Left lung (tissue), 10 donors: ENCODE measurements around the gene DCTN3. TPM values are rescaled to one million over a fixed set of nuclear protein-coding genes. Genes with fewer than 3 reads are reported as not detected.
A peak's percentile ranks its signal among the peaks of the same experiment; 100 is the strongest.

Experiments
- ATAC-seq: fragments of 200-7000 bp; cut with Tn5 transposase; one replicate; pipeline ENCODE4 v1.9.1; 2020; ENCODE audit warnings: moderate library complexity
- DNase-seq, 4 donors: peaks; one replicate each; pipeline ENCODE4 v3.0.0-alpha.2; 2013 to 2020
- H3K27ac ChIP-seq, 2 donors: fragments of 200-600 bp; sonication (generic) in 1 of 2; one replicate each; pipeline versions ENCODE4 v1.5.0 to v1.8.0; 2020 to 2021
- H3K27me3 ChIP-seq, 2 donors: fragments of 200-600 bp; sonication (generic) in 1 of 2; one replicate each; pipeline versions ENCODE4 v1.5.0 to v1.8.0; 2020 to 2021
- H3K36me3 ChIP-seq, 2 donors: fragments of 200-600 bp; sonication (generic) in 1 of 2; one replicate each; pipeline versions ENCODE4 v1.5.0 to v1.8.0; 2020 to 2021
- H3K4me1 ChIP-seq, 2 donors: fragments of 200-600 bp; one replicate each; pipeline ENCODE4 v1.8.0; 2021
- H3K4me3 ChIP-seq, 2 donors: fragments of 200-600 bp; sonication (generic) in 1 of 2; one replicate each; pipeline versions ENCODE4 v1.5.0 to v1.8.0; 2020 to 2021; ENCODE audit warnings: mild to moderate bottlenecking in 1 of 2
- H3K9me3 ChIP-seq, 2 donors: fragments of 200-600 bp; sonication (generic) in 1 of 2; one replicate each; pipeline versions ENCODE4 v1.5.0 to v1.8.0; 2020 to 2021
- CTCF ChIP-seq, 2 donors: fragments of 200-600 bp; sonication (generic) in 1 of 2; IDR thresholded peaks; one replicate each; pipeline versions ENCODE4 v1.5.0 to v1.8.0; 2021; ENCODE audit warnings: antibody characterized with exemption in 2 of 2
- intact Hi-C, 2 donors: fragments of 100-400 bp; cut with DNase I; formaldehyde crosslinking; loops; one replicate each; pipeline versions ENCODE4 v1.11.2 to v1.14.2; 2022
- polyA plus RNA-seq, 6 donors: library from polyadenylated mRNA; unstranded; fragments of 120-200 nt; gene quantifications; one replicate each; pipeline ENCODE4 v1.2.1, GENCODE V29; 2013; ENCODE audit not compliant: insufficient read length in 6 of 6
- total RNA-seq, 2 donors: library from RNA; stranded (reverse); fragmentation: NEBNext Ultra II Directional; extraction: Animal tissue kit (Norgen Biotek cat#: 25700); gene quantifications; one replicate each; pipeline ENCODE4 v1.2.1, GENCODE V29; 2021
- donor health status: DM: no; HTN: yes; CAD: no.
- donor health status: DM: no; HTN: no; CAD: no.

Gene DCTN3
- total and polyA plus RNA-seq, 8 donors, result 69.8 to 111 (median 91.4) TPM

DNA sequence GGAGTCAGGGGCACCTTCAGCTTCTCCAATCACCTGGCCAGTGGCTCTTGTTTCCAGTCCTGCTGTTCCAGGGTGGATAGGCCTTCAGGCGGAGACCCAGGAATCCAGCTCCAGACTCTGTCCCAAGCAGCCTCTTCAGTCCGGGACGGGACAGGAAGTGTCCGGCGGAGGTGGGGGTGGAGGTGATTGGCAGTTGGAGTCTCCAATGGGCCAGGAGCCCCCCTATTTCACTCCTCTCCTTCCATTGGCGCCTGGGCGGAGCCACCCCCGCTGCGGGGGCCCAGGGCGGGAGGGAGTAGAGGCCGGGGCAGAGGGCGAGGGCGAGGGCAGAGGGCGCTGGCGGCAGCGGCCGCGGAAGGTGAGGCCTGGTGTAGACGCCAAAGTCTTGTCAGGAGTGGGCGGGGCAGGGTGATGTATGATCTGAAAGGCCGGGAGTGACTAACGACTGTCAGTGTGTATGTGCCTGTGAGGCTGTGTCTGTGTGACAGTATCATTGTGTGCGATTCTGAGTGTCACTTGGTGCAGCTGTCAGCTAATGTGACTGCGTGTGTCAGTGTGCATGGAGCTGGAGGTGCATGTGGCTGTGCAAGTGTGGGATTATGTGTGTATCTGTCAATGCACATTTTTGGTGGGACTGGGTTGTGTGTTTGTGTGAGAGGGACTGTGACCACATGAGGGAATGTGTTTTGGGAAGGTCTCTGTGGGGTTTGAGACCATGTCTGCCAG, 31.7 kb upstream of the DCTN3 start, which contains the start of gene IL11RA:
Gene IL11RA, plus strand, starts transcription at position 310 of the 726 bp plus-strand sequence. CDS start 3,033 bp downstream, outside the sequence.
- ATAC-seq (peak; percentile 92), DNase-seq (peak; percentile 73 to 93 (median 89))
- Histone ChIP-seq H3K27me3 (no peaks in the 10 kb centered on the region), H3K27ac (peak within 1 kb of the TSS; percentile 61 to 64), H3K4me1 (peaks cover 30 to 48% of the 10 kb centered on the region in 2 donors), H3K4me3 (peak within 1 kb of the TSS; percentile 15 to 33), H3K9me3 (no peaks in the 10 kb centered on the region), H3K36me3 (peaks cover 0 to 22% of the 10 kb centered on the region in 2 donors)
- intact Hi-C loops, result no loop called here
- TF ChIP-seq CTCF (IDR thresholded peaks at IDR 0.05), result no peak

DNA sequence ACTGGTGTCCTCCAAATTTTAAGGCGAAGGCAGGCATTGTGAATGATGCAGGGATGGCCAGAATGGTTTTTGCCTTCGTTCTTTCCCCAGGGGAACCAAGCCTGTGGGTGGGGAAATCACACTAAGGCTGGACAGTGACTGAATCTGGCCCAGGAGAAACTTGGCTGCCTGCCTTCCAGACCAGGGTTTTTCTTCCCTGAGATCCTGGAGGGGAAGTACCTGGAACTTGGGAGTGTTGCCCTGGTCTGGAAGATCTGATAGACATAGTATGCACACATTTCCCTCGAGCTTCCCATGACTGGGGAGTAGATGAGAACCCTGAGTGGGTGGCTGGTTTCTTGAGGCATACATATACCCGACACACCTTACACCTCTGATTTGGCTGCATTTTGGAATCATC, 31.0 kb upstream of the DCTN3 start:
- ATAC-seq, result no peak

DNA sequence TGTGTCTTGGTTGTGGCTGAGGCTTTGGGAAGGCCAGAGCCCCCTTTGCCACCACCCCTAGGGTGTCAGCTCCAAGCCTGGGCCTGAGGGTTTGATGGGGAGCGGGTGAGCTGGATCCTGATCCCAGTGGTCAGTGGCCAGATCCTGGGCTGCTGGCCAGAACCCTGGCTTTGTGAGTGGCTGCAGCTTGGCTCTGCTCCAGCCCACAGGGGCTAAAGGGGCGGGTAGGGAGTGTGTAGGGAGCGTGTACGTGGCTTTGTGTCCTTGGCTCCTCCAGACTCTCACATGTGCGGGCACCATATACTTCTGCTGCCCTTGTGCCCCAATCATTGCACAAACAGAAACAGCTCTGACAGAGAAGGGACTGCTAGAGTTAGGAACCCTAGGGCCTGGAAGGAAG, 30.5 kb upstream of the DCTN3 start:
- no peak overlapping the region for H3K4me3 ChIP-seq
- H3K4me1 ChIP-seq, result peaks cover 30 to 60% of the 10 kb centered on the region in 2 donors
- DNase-seq (no peak), ATAC-seq (no peak)
- peak overlapping the region in 1 of 2 donors; percentile 64 for H3K27ac ChIP-seq
- H3K9me3 ChIP-seq, result no peaks in the 10 kb centered on the region
- TF ChIP-seq CTCF (IDR thresholded peaks at IDR 0.05), result no peak
- peaks cover 0 to 22% of the 10 kb centered on the region in 2 donors for H3K36me3 ChIP-seq
- H3K27me3 ChIP-seq, result no peaks in the 10 kb centered on the region
- intact Hi-C loops, result no loop called here

More for the DNA sequence above, 31.0 kb upstream of the DCTN3 start:
- Histone ChIP-seq H3K27me3 (no peaks in the 10 kb centered on the region), H3K36me3 (peaks cover 0 to 22% of the 10 kb centered on the region in 2 donors), H3K9me3 (no peaks in the 10 kb centered on the region), H3K4me3 (peak overlapping the region in 1 of 2 donors; percentile 33), H3K4me1 (peaks cover 30 to 55% of the 10 kb centered on the region in 2 donors), H3K27ac (peak overlapping the region; percentile 61 to 64)
- no peak for TF ChIP-seq CTCF (IDR thresholded peaks at IDR 0.05)
- no peak for DNase-seq
- intact Hi-C loops, result no loop called here

DNA sequence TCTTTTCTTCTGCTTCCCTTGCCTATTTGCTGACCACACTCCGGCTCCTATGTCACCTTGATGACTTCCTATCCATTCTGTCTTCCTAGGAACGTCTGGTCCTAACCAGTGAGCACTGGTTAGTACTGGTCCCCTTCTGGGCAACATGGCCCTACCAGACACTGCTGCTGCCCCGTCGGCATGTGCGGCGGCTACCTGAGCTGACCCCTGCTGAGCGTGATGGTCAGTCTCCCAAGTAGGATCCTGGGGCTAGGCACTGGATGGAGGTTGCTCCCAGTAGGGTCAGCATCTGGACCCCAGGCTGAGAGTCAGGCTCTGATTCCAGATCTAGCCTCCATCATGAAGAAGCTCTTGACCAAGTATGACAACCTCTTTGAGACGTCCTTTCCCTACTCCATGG, 28.4 kb upstream of the DCTN3 start:
- Histone ChIP-seq H3K9me3 (no peaks in the 10 kb centered on the region), H3K27ac (no peak overlapping the region), H3K4me1 (peaks cover 23 to 49% of the 10 kb centered on the region in 2 donors), H3K36me3 (peaks cover 0 to 22% of the 10 kb centered on the region in 2 donors), H3K27me3 (no peaks in the 10 kb centered on the region), H3K4me3 (no peak overlapping the region)
- DNase-seq, result no peak
- no peak for TF ChIP-seq CTCF (IDR thresholded peaks at IDR 0.05)
- no peak for ATAC-seq
- intact Hi-C loops, result no loop called here

DNA sequence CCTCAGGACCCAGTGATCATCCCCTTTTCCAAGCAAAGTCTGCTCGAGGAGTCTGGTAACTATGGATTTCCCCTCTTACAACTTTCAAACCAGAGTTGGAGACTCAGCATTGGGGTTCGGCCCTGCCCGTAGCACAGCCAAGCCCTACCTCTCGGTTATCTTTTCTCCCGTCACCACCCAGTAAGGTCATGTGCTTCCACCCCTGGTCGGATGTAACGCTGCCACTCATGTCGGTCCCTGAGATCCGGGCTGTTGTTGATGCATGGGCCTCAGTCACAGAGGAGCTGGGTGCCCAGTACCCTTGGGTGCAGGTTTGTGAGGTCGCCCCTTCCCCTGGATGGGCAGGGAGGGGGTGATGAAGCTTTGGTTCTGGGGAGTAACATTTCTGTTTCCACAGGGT, 27.4 kb upstream of the DCTN3 start:
- Histone ChIP-seq H3K9me3 (no peaks in the 10 kb centered on the region), H3K27ac (peak overlapping the region in 1 of 2 donors; percentile 87), H3K4me3 (peak overlapping the region; percentile 78 to 81), H3K36me3 (peaks cover 0 to 22% of the 10 kb centered on the region in 2 donors), H3K4me1 (peaks cover 16 to 41% of the 10 kb centered on the region in 2 donors), H3K27me3 (no peaks in the 10 kb centered on the region)
- no peak for TF ChIP-seq CTCF (IDR thresholded peaks at IDR 0.05)
- intact Hi-C loops, result no loop called here
- ATAC-seq (no peak), DNase-seq (no peak)
